K562 (cell line): ENCODE data around the gene PRSS27. TPM values are rescaled to one million over a fixed set of nuclear protein-coding genes. Genes with fewer than 3 reads are reported as not detected.

Source experiments
- ATAC-seq: fragments of 200-7000 bp; cut with Tn5 transposase; 3 replicates; pipeline ENCODE4 v1.9.1; 2020; ENCODE audit warnings: moderate library complexity
- BruUV-seq: library from RNA; stranded (reverse); fragments of 400-500 nt; replicated peaks from 2 replicates; lab custom pipeline; 2021; lab: Mats Ljungman, UMichigan
- CTCF ChIA-PET: fragments of 300-600 bp; formaldehyde crosslinking; extraction: SDS; loops from one replicate; lab custom pipeline; 2021; ENCODE audit warnings: low intra/inter-chr PET ratio; lab: Yijun Ruan, JAX
- POLR2A ChIA-PET: fragments of 300-600, 350-650 bp; sonication (Branson Sonifier 250); formaldehyde crosslinking; extraction: SDS; loops from one replicate; lab custom pipeline; 2021; ENCODE audit warnings: antibody characterized with exemption, inconsistent platforms; lab: Yijun Ruan, JAX
- DNase-seq, 4 experiments: peaks; one replicate each; pipeline versions ENCODE4 v3.0.0 to v3.0.0-alpha.2; 2011 to 2018; ENCODE audit warnings: low spot score in 3 of 4, mixed read lengths in 3 of 4; ENCODE audit errors: extremely low read depth in 1 of 4
- FAIRE-seq: peaks from 2 replicates; lab custom pipeline; 2011; peaks lifted over from hg19 to GRCh38; lab: Jason Lieb, UNC
- H2AFZ ChIP-seq: 2 replicates; pipeline ENCODE4 v1.6.0; 2011; ENCODE audit warnings: low read depth, low read length, control low read depth, inconsistent platforms
- H3K27ac ChIP-seq: fragments of 200-600 bp; 3 replicates; pipeline ENCODE4 v1.8.0; 2011; ENCODE audit warnings: low read depth, mild to moderate bottlenecking, control low read depth, inconsistent platforms, low read length, moderate library complexity, mixed read lengths; ENCODE audit errors: extremely low read depth
- H3K27me3 ChIP-seq, 2 experiments: fragments of 300-600 bp in 1 of 2; 2 replicates in 1 of 2; 3 replicates in 1 of 2; pipeline versions ENCODE4 v1.6.0 to v1.8.0; 2011; ENCODE audit warnings: inconsistent platforms in 2 of 2, low read length in 2 of 2, mild to moderate bottlenecking in 1 of 2, mixed read lengths in 1 of 2, moderate library complexity in 1 of 2; ENCODE audit not compliant: control insufficient read depth in 2 of 2, insufficient read depth in 2 of 2
- H3K36me3 ChIP-seq: fragments of 300-600 bp; 3 replicates; pipeline ENCODE4 v1.8.0; 2011; ENCODE audit warnings: mild to moderate bottlenecking, low read length, inconsistent platforms; ENCODE audit not compliant: control insufficient read depth, insufficient read depth
- H3K4me1 ChIP-seq, 2 experiments: fragments of 200-600 bp in 1 of 2; replicated peaks in 1 of 2; 2 replicates in 1 of 2; 3 replicates in 1 of 2; pipeline versions ENCODE4 v1.5.1 to v1.8.0; 2011; ENCODE audit warnings: inconsistent platforms in 2 of 2, low read length in 2 of 2, mild to moderate bottlenecking in 1 of 2, mixed read lengths in 1 of 2, moderate library complexity in 1 of 2; ENCODE audit not compliant: control insufficient read depth in 2 of 2, insufficient read depth in 2 of 2
- H3K4me2 ChIP-seq: 2 replicates; pipeline ENCODE4 v1.6.1; 2011; ENCODE audit warnings: low read length, control low read depth, inconsistent platforms, mixed read lengths; ENCODE audit not compliant: insufficient read depth
- H3K4me3 ChIP-seq: fragments of 200-600 bp; sonication (generic), shearing (Covaris generic); 2 replicates; pipeline ENCODE4 v1.5.1; 2016; ENCODE audit warnings: control low read depth, inconsistent platforms
- H3K79me2 ChIP-seq: fragments of 200-600 bp; 3 replicates; pipeline ENCODE4 v1.8.0; 2011; ENCODE audit warnings: low read length, inconsistent platforms; ENCODE audit not compliant: control insufficient read depth, insufficient read depth
- H3K9ac ChIP-seq, 2 experiments: 2 replicates each; pipeline versions ENCODE4 v1.6.0 to v1.6.1; 2011; ENCODE audit warnings: low read depth in 2 of 2, low read length in 2 of 2, control low read depth in 1 of 2, inconsistent platforms in 1 of 2, mild to moderate bottlenecking in 1 of 2, mixed read lengths in 1 of 2; ENCODE audit not compliant: insufficient read depth in 1 of 2
- H3K9me1 ChIP-seq: one replicate; pipeline ENCODE4 v1.6.0; 2011; ENCODE audit warnings: inconsistent platforms, mild to moderate bottlenecking, low read length, moderate library complexity; ENCODE audit not compliant: control insufficient read depth, insufficient read depth
- H3K9me3 ChIP-seq: replicated peaks from 2 replicates; pipeline ENCODE4 v1.5.1; 2011; ENCODE audit warnings: low read depth, low read length, inconsistent platforms; ENCODE audit not compliant: control insufficient read depth, insufficient read depth
- H4K20me1 ChIP-seq: replicated peaks from 2 replicates; pipeline ENCODE4 v1.6.1; 2011; ENCODE audit warnings: low read length, inconsistent platforms, mixed read lengths; ENCODE audit not compliant: control insufficient read depth, insufficient read depth
- GTF2F1 ChIP-seq: IDR thresholded peaks from 2 replicates; pipeline ENCODE4 v1.6.1; 2011; ENCODE audit warnings: low read depth, low read length, improper control_type of control experiment
- HIVEP1 ChIP-seq: fragments of 250-450 bp; sonication (Bioruptor Pico); IDR thresholded peaks from 2 replicates; pipeline ENCODE4 v1.4.0; 2020; ENCODE audit warnings: mild to moderate bottlenecking
- HOXB6 ChIP-seq: fragments of 250-450 bp; sonication (Bioruptor Pico); IDR thresholded peaks from 2 replicates; pipeline ENCODE4 v1.5.1; 2022; ENCODE audit warnings: mild to moderate bottlenecking, borderline replicate concordance
- ILK ChIP-seq: fragments of 450-650 bp; IDR thresholded peaks from 2 replicates; pipeline ENCODE4 v1.6.1; 2016; ENCODE audit warnings: missing genetic modification characterization, low read depth, mild to moderate bottlenecking, missing compliant biosample characterization, moderate library complexity, borderline replicate concordance
- PRMT5 ChIP-seq: sonication (generic); formaldehyde crosslinking; IDR thresholded peaks from 2 replicates; pipeline ENCODE4 v1.5.0; 2020; ENCODE audit warnings: missing genetic modification reagents
- RBM34 ChIP-seq: fragments of 200-400 bp; formaldehyde crosslinking; IDR thresholded peaks from 2 replicates; pipeline ENCODE4 v1.6.1; 2018; ENCODE audit warnings: low read length, borderline replicate concordance; ENCODE audit not compliant: insufficient read depth
- SMARCA4 ChIP-seq: fragments of 450-650 bp; IDR thresholded peaks from 2 replicates; pipeline ENCODE4 v1.6.1; 2016
- SMARCE1 ChIP-seq: fragments of 450-650 bp; IDR thresholded peaks from 2 replicates; pipeline ENCODE4 v1.7.1; 2016; ENCODE audit warnings: mild to moderate bottlenecking
- ZBTB49 ChIP-seq: sonication (generic); formaldehyde crosslinking; IDR thresholded peaks from 2 replicates; pipeline ENCODE4 v1.8.0; 2022; ENCODE audit warnings: missing genetic modification reagents, mild to moderate bottlenecking, borderline replicate concordance
- ZKSCAN1 ChIP-seq: fragments of 150-350 bp; IDR thresholded peaks from 2 replicates; pipeline ENCODE4 v1.6.1; 2016; ENCODE audit warnings: low read depth, low read length
- ZNF239 ChIP-seq: fragments of 250-450 bp; sonication (Bioruptor Pico); IDR thresholded peaks from 2 replicates; pipeline ENCODE4 v1.4.0; 2020; ENCODE audit warnings: mild to moderate bottlenecking
- WGBS: fragments of 100-300 bp; shearing (Covaris generic); methylation state at CpG from one replicate; pipeline ENCODE4 v1.1.6; 2016; ENCODE audit warnings: low coverage, mixed read lengths; ENCODE audit not compliant: insufficient coverage; ENCODE audit errors: missing lambda C conversion rate; 5-methylcytosine and 5-hydroxymethylcytosine counted together
- in situ Hi-C: fragments of 300-500 bp; cut with MboI; formaldehyde crosslinking; loops from 4 replicates; pipeline ENCODE4 v1.15.0; 2018; ENCODE audit warnings: inconsistent platforms, mixed read lengths
- intact Hi-C: fragments of 100-400 bp; cut with micrococcal nuclease; formaldehyde crosslinking; loops from 2 replicates; pipeline ENCODE4 v1.14.2; 2022
- polyA plus RNA-seq, 8 experiments: library from polyadenylated mRNA; depleted of rRNA in 4 of 8; stranded (reverse) in 5 of 8; unstranded in 3 of 8; fragments of >200 nt; fragmentation: Nextera tagmentation in 2 of 8; fragmentation: Illumina TruSeq in 1 of 8; extraction: Ambion mirVana in 2 of 8; extraction: Trizol in 1 of 8; gene quantifications; 2 replicates each; pipeline versions ENCODE4 v1.2.1 to v1.2.3, GENCODE V29; 2011 to 2014; ENCODE audit warnings: inconsistent platforms in 1 of 8, missing spikeins in 1 of 8
- total RNA-seq, 7 experiments: library from RNA; depleted of rRNA in 6 of 7; stranded (reverse); fragments of >200 nt in 6 of 7; fragmentation: Illumina TruSeq in 2 of 7; extraction: Trizol in 2 of 7; gene quantifications; 2 replicates each; pipeline versions ENCODE4 v1.2.1 to v1.2.3, GENCODE V29; 2011 to 2021; ENCODE audit warnings: low replicate concordance in 1 of 7
- TF ChIP-seq, protein P1 (sequence below), 2 experiments: fragments of 450-650 bp in 1 of 2; IDR thresholded peaks; 2 replicates each; pipeline ENCODE4 v1.6.1; 2011 to 2017; ENCODE audit warnings: low read depth in 2 of 2, antibody characterized with exemption in 1 of 2, borderline replicate concordance in 1 of 2, low read length in 1 of 2, mild to moderate bottlenecking in 1 of 2, mixed read lengths in 1 of 2; ENCODE audit not compliant: control insufficient read depth in 1 of 2
- TF ChIP-seq, protein P2 (sequence below): fragments of 450-650 bp; IDR thresholded peaks from 2 replicates; pipeline ENCODE4 v1.7.0; 2016; ENCODE audit warnings: borderline replicate concordance

The PRSS27 gene
- total and polyA plus RNA-seq, 9 of the 15 experiments (the other 6 are each of a cell fraction or from before 2014, with no cell fraction given), result 0.09 to 0.20 (median 0.17) TPM; not detected in 5

DNA sequence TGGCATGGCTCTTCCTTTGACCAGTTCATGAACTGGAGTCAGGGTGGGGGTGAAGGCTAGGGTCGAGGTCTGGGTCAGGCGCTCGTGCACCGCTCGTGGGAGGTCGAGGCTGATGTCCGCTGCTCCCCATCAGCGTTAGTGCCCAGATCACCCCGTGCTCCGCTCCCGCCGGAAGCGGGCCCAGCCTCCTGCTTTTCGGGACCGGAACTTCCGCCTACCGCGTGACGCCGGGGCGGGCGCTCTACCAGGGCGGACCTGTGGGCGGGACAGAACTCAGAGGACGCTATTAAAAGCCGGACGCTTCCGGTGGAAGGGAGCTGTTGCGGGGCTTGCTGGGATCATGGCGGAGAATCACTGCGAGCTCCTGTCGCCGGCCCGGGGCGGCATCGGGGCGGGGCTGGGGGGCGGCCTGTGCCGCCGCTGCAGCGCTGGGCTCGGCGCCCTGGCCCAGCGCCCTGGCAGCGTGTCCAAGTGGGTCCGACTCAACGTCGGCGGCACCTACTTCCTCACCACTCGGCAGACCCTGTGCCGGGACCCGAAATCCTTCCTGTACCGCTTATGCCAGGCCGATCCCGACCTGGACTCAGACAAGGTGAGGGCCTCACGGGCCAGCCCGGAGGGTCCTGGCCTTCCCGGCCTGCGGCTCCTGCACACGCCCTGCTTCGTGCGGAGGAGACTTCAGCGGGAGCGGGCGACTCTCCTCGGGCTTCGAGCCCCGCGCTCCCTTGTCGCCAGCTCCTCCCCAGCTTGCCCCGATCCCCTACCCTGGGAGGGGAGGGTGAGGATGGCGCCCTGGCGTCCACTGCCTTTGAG lies 37.6 kb downstream of the PRSS27 start, which contains the start of gene KCTD5:
KCTD5 (plus strand) TSS at position 315 of the 813 bp plus-strand sequence; CDS start at position 341, 26 bp downstream.
- Histone ChIP-seq H3K27me3 (no peaks in the 10 kb centered on the region), H3K4me2 (peak within 1 kb of the TSS; percentile 98), H3K9me1 (no peaks in the 10 kb centered on the region), H3K9me3 (no peaks in the 10 kb centered on the region), H4K20me1 (peaks cover 8% of the 10 kb centered on the region; the same call in 1 of the 2 replicates), H3K27ac (peak within 1 kb of the TSS; percentile 88), H2AFZ (peak within 1 kb of the TSS; percentile 83), H3K4me1 (peaks cover 9 to 19% of the 10 kb centered on the region in 2 experiments), H3K36me3 (peaks cover 11% of the 10 kb centered on the region; the same call in 2 of the 3 replicates), H3K9ac (peak within 1 kb of the TSS; percentile 85 to 99), H3K79me2 (peaks cover 40% of the 10 kb centered on the region), H3K4me3 (peak within 1 kb of the TSS; percentile 98)
- intact Hi-C loops (no loop called here), in situ Hi-C loops (no loop called here)
- ChIA-PET POLR2A (interaction anchor here (0.6 to 1.4 kb wide), 12 partner anchors 9 to 488 kb away, joined by 3 to 5 read pairs (median 4); no protein-coding TSS in a partner anchor), CTCF (interaction anchor here (0.6 kb wide), 1 partner anchor 222 kb away, joined by 3 read pairs; the partner anchor contains the start of gene TEDC2)
- peak; percentile 92 to 98 (median 96) for DNase-seq
- ATAC-seq, result peak; percentile 95
- peak; percentile 75 for FAIRE-seq
- BruUV-seq, result no TSS peak
- under 1% methylated on average over 55 of the region's 73 CpGs for WGBS
- TF ChIP-seq ILK (no peak), ZBTB49 (CRISPR knock-in tag) (no peak), HIVEP1 (CRISPR knock-in tag) (no peak), SMARCA4 (no peak), ZNF239 (CRISPR knock-in tag) (no peak; the same call in 1 of the 2 replicates), SMARCE1 (0 out of 2 replicates have a peak, but pooled peaks have one; percentile 3), GTF2F1 (0 out of 2 replicates have a peak, but pooled peaks have one; percentile 83), ZKSCAN1 (peak; percentile 66; the same call in 1 of the 2 replicates), RBM34 (no peak), PRMT5 (no peak), HOXB6 (CRISPR knock-in tag) (no peak)
- TF ChIP-seq, protein P1, sequence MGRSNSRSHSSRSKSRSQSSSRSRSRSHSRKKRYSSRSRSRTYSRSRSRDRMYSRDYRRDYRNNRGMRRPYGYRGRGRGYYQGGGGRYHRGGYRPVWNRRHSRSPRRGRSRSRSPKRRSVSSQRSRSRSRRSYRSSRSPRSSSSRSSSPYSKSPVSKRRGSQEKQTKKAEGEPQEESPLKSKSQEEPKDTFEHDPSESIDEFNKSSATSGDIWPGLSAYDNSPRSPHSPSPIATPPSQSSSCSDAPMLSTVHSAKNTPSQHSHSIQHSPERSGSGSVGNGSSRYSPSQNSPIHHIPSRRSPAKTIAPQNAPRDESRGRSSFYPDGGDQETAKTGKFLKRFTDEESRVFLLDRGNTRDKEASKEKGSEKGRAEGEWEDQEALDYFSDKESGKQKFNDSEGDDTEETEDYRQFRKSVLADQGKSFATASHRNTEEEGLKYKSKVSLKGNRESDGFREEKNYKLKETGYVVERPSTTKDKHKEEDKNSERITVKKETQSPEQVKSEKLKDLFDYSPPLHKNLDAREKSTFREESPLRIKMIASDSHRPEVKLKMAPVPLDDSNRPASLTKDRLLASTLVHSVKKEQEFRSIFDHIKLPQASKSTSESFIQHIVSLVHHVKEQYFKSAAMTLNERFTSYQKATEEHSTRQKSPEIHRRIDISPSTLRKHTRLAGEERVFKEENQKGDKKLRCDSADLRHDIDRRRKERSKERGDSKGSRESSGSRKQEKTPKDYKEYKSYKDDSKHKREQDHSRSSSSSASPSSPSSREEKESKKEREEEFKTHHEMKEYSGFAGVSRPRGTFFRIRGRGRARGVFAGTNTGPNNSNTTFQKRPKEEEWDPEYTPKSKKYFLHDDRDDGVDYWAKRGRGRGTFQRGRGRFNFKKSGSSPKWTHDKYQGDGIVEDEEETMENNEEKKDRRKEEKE (IDR thresholded peaks at IDR 0.05; ENCODE audit: borderline replicate concordance in 1 of 2, control insufficient read depth in 1 of 2, low read depth in 2 of 2, low read length in 1 of 2), result peak in 1 of 2 experiments; percentile 98; a peak in 2 of 4 replicates
- TF ChIP-seq, protein P2, sequence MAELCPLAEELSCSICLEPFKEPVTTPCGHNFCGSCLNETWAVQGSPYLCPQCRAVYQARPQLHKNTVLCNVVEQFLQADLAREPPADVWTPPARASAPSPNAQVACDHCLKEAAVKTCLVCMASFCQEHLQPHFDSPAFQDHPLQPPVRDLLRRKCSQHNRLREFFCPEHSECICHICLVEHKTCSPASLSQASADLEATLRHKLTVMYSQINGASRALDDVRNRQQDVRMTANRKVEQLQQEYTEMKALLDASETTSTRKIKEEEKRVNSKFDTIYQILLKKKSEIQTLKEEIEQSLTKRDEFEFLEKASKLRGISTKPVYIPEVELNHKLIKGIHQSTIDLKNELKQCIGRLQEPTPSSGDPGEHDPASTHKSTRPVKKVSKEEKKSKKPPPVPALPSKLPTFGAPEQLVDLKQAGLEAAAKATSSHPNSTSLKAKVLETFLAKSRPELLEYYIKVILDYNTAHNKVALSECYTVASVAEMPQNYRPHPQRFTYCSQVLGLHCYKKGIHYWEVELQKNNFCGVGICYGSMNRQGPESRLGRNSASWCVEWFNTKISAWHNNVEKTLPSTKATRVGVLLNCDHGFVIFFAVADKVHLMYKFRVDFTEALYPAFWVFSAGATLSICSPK, result no peak
